HG02885 (cell line): ENCODE data around the gene EPM2AIP1.
"Not testable (repeated sequence)": the region's sequence is repeated elsewhere in the genome, so short reads cannot be mapped to it uniquely, and the experiment has no call there.

ENCODE experiments used
- ATAC-seq: cut with Tn5 transposase; IDR thresholded peaks from one replicate; pipeline ENCODE4 v1.9.1; 2021; ENCODE audit warnings: mild to moderate bottlenecking; ENCODE audit not compliant: unreplicated experiment, poor library complexity

EPM2AIP1 gene

GRCh38 chr3:36992806-36993325 lies at the start of gene EPM2AIP1:
Gene EPM2AIP1, minus strand, starts transcription at chr3:36993131. Its CDS starts 54 bp downstream, at chr3:36993077.
- peak; percentile 86 for ATAC-seq

GRCh38 chr3:37042712-37043111 lies 49.8 kb upstream of the EPM2AIP1 start:
- not testable (repeated sequence) for ATAC-seq

GRCh38 chr3:37041546-37042195 lies 48.7 kb upstream of the EPM2AIP1 start:
- no peak for ATAC-seq

GRCh38 chr3:37040231-37040630 lies 47.3 kb upstream of the EPM2AIP1 start:
- ATAC-seq = no peak

- ATAC-seq = no peak
Measured at GRCh38 chr3:37039161-37039846, 46.4 kb upstream of the EPM2AIP1 start.

GRCh38 chr3:37037352-37037751 lies 44.4 kb upstream of the EPM2AIP1 start:
- no peak for ATAC-seq

GRCh38 chr3:37032961-37033360 lies 40.0 kb upstream of the EPM2AIP1 start:
- ATAC-seq = no peak

GRCh38 chr3:37031096-37031682 lies 38.3 kb upstream of the EPM2AIP1 start:
- ATAC-seq = no peak

- no peak for ATAC-seq
Measured at GRCh38 chr3:37030588-37030987, 37.7 kb upstream of the EPM2AIP1 start.

- ATAC-seq = no peak
Measured at GRCh38 chr3:37029516-37030163, 36.7 kb upstream of the EPM2AIP1 start.

- ATAC-seq = no peak
Measured at GRCh38 chr3:37029111-37029510, 36.2 kb upstream of the EPM2AIP1 start.

- ATAC-seq = no peak
Measured at GRCh38 chr3:37028329-37028728, 35.4 kb upstream of the EPM2AIP1 start.

- ATAC-seq = no peak
Measured at GRCh38 chr3:37026851-37027250, 33.9 kb upstream of the EPM2AIP1 start.

- no peak for ATAC-seq
Measured at GRCh38 chr3:37025561-37026335, 32.8 kb upstream of the EPM2AIP1 start.

- ATAC-seq = no peak
Measured at GRCh38 chr3:37024820-37025405, 32.0 kb upstream of the EPM2AIP1 start.

- ATAC-seq = no peak
Measured at GRCh38 chr3:37024092-37024491, 31.2 kb upstream of the EPM2AIP1 start.

- ATAC-seq = no peak
Measured at GRCh38 chr3:37017683-37018082, 24.8 kb upstream of the EPM2AIP1 start.

- no peak for ATAC-seq
Measured at GRCh38 chr3:37016903-37017302, 24.0 kb upstream of the EPM2AIP1 start.

- ATAC-seq = no peak
Measured at GRCh38 chr3:37015642-37016041, 22.7 kb upstream of the EPM2AIP1 start.

- ATAC-seq = no peak
Measured at GRCh38 chr3:37014620-37015019, 21.7 kb upstream of the EPM2AIP1 start.
